ENCODE results near the gene P3H1.

Gene P3H1

DNA sequence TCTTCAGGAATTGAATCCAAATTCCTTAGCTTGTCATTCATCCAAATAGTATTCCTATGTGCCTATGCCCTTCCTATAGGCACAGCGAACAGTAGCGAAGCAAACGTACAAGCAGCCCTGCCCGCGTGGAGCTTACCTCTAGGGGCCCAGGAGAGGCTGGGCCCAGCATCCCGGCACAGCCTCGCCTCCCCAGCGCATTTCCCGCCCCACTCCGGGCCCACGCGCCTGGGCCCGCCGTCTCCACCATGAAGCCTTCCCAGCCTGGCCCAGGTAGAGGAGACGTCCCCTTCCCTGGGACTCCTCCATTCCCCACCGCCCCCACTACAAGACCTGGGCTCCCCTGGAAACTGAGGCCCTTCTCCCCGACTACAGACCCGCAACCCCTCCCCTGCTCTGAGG is 17.7 kb upstream of the P3H1 start:
- FAIRE-seq (no peak), DNase-seq (ENCODE audit: insufficient read length, low spot score) (no peak)
- TF ChIP-seq, protein P1, sequence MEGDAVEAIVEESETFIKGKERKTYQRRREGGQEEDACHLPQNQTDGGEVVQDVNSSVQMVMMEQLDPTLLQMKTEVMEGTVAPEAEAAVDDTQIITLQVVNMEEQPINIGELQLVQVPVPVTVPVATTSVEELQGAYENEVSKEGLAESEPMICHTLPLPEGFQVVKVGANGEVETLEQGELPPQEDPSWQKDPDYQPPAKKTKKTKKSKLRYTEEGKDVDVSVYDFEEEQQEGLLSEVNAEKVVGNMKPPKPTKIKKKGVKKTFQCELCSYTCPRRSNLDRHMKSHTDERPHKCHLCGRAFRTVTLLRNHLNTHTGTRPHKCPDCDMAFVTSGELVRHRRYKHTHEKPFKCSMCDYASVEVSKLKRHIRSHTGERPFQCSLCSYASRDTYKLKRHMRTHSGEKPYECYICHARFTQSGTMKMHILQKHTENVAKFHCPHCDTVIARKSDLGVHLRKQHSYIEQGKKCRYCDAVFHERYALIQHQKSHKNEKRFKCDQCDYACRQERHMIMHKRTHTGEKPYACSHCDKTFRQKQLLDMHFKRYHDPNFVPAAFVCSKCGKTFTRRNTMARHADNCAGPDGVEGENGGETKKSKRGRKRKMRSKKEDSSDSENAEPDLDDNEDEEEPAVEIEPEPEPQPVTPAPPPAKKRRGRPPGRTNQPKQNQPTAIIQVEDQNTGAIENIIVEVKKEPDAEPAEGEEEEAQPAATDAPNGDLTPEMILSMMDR (IDR thresholded peaks at IDR 0.05; ENCODE audit: insufficient read depth, missing control alignments) = no peak

DNA sequence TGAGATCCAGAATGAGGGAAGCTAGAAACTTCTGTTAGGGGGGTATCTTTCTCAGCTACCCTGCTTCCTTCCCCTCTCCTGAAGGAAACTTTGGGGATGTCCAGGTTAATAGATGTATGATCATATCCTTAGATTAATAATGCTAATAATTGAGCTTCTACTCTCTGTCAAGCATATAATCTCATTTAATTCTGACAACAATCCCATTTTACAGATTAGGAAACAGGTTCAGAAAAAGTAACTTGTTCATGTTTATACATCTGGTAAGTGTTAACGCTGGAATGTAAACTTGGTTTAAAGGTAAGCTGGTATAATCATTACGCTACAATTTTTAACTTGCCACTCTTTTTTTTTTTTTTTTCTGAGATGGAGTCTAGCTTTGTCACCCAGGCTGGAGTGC is 16.3 kb upstream of the P3H1 start:
- FAIRE-seq = no peak

DNA sequence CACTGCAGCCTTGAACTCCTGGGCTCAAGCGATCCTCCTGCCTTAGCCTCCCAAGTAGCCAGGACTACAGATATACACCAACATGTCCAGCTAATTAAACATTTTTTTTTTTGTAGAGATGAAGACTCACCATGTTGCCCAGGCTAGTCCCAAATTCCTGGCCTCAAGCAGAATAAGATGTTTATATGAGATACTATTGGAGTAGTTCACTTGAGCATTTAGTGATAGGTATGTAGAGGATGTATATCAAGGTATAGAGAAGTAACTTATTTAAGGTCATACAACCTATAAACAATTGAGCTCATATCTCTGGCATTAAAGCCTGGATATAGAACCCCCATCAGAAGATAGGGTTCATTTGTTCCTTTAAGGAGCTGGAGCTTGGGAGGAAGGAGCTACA is 13.3 kb upstream of the P3H1 start:
- TF ChIP-seq, protein P1 (IDR thresholded peaks at IDR 0.05; ENCODE audit: insufficient read depth, missing control alignments) = no peak
- DNase-seq (ENCODE audit: insufficient read length, low spot score) = no peak
- no peak for FAIRE-seq

More for the DNA sequence above, 16.3 kb upstream of the P3H1 start:
- TF ChIP-seq, protein P1 (IDR thresholded peaks at IDR 0.05; ENCODE audit: insufficient read depth, missing control alignments) = no peak
- no peak for DNase-seq (ENCODE audit: insufficient read length, low spot score)

DNA sequence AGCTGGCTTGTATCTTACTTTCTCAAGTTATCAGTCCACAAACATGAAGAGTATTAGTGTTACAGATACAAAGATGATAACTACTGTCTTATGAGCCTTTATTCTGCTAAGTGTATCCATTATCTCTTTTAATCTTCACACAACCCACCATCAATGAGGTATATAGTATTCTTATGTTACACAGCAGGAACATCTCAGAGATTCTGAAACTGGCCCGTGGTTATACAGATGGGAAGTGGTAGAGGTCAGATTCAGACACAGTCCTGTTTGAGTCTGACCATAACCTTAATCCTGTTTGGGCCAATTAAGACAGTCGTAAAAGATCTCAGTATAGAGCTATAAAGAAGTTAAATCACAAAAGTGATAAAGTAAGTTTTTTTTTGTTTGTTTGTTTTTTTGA is 12.9 kb upstream of the P3H1 start:
- FAIRE-seq = no peak
- TF ChIP-seq, protein P1 (IDR thresholded peaks at IDR 0.05; ENCODE audit: insufficient read depth, missing control alignments) = no peak
- DNase-seq (ENCODE audit: insufficient read length, low spot score) = no peak

DNA sequence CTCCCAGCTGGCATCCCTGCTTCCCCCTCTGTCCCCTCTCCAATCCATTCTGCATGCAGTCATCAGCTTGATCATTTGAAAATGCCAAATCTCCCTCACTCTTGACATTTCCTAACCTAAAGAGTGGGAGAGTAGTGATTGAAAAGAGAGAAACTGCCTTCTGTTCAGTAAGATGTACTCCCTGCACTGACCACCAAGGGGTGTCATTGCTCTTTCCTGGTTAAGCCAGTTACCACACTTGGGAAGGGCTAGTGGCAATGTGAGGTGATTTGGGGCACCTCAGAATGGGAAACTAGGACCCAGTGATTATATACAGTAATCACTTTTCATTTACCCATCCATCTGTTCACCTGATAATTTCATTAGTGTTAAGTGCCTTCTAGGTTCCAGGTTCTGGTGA is 11.0 kb upstream of the P3H1 start:
- FAIRE-seq (peak; percentile 29), DNase-seq (ENCODE audit: insufficient read length, low spot score) (peak; percentile 70)
- TF ChIP-seq, protein P1 (IDR thresholded peaks at IDR 0.05; ENCODE audit: insufficient read depth, missing control alignments) = peak; percentile 95

DNA sequence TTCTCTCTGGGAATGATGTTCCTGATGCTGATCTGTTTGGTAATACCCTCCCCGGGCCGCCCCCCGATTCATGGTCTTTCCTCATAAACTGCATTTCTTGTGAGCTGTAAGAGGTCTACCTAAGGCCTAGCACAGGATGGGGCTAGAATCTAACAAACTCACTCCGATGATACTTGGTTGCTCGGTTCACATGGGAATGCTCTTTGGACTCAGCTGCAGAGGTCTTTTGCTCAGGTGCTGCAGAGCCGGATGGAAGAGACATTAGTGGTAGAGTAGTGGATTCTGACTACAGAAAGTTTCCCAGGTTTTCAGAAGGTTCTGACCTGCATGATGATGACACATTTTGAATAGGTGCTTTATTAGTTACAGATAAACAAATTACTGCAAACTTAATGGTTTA is 9.7 kb upstream of the P3H1 start:
- FAIRE-seq (no peak), DNase-seq (ENCODE audit: insufficient read length, low spot score) (no peak)
- TF ChIP-seq, protein P1 (IDR thresholded peaks at IDR 0.05; ENCODE audit: insufficient read depth, missing control alignments) = no peak

DNA sequence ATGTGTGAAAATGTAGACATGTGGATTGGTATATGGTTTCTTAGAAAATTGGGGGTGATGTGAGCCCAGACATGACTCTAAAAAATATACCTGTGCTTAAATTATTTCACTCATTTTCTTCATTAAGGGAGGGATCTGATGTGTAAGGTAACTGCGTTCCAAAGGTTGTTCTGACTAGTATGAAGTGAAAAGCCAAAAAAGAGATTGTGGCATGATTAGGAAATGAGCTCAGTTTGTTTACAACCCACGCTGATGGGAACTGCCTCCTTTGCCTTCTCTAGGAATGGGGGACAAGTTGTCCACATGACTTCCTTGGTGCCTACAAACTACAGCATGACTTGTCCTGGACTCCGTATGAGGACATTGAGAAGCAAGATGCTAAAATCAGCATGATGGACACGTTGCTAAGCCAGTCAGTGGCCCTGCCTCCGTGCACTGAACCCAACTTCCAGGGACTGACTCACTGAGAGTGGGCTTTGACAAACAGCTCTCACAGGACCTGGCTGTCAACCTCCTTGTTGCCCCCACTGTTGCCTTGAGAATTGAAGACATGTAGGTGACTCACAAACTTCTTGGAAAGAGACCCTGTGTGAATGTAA is 8.2 kb upstream of the P3H1 start:
- FAIRE-seq = no peak
- TF ChIP-seq, protein P1 (IDR thresholded peaks at IDR 0.05; ENCODE audit: insufficient read depth, missing control alignments) = no peak
- DNase-seq (ENCODE audit: insufficient read length, low spot score) = no peak
